GM21619 (cell line): ENCODE data around the gene TNIK.

Experiments used
- ATAC-seq: cut with Tn5 transposase; IDR thresholded peaks from one replicate; pipeline ENCODE4 v1.9.1; 2021; ENCODE audit not compliant: unreplicated experiment

TNIK gene

DNA sequence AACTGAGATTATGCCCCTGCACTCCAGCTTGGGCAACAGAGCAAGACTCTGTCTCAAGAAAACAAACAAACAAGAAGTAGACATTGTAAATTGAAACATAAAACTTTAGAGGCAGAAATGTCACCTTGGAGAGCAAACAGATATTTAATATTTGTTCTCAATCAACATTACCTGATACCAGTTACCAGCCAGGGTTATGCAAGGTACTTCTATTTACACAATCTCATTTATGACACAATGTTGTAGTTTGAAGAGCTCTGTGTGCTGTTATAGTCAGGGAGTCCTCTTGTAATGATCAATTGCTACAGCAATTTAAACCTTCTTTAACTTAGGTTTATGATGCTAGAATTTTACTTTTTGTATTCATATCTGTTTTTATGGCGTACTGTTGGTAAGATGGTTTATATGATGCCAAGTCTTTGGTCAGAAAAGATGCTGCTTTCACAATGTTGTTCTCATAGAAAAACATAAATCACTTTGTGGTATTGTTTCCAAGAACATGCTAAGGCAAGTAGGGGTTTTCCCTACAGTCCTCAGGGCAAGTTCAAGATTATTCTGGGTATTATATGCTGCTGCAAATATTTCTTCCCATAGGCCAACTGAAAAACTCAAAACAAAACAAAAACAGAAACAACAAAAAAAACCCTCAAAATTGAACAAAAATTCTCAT is 173.5 kb downstream of the TNIK start:
- peak; percentile 36 for ATAC-seq

DNA sequence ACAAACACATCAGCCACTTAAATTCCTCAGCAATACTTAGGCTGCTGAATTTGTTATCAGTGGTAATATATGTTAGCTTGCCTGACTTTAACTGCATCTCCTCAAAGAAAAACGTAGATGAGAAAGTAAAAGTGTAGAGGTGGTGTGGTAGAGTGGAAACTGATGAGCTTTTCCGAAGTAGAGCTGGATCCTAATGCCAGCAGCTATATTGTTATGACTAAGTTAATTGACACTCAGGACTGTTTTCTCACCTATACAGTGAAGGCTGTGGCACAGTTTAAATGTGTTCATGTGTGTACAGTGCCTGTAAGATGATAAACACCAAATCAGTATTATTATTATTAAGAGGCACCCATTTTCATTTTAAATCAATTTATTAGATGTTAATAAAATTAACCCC is 174.9 kb downstream of the TNIK start:
- ATAC-seq = peak; percentile 36

GRCh38 chr3:171284308-171285075 is 175.7 kb downstream of the TNIK start:
- ATAC-seq = peak; percentile 49

- no peak for ATAC-seq
These were observed 176.4 kb downstream of the TNIK start for GRCh38 chr3:171283848-171284222.

DNA sequence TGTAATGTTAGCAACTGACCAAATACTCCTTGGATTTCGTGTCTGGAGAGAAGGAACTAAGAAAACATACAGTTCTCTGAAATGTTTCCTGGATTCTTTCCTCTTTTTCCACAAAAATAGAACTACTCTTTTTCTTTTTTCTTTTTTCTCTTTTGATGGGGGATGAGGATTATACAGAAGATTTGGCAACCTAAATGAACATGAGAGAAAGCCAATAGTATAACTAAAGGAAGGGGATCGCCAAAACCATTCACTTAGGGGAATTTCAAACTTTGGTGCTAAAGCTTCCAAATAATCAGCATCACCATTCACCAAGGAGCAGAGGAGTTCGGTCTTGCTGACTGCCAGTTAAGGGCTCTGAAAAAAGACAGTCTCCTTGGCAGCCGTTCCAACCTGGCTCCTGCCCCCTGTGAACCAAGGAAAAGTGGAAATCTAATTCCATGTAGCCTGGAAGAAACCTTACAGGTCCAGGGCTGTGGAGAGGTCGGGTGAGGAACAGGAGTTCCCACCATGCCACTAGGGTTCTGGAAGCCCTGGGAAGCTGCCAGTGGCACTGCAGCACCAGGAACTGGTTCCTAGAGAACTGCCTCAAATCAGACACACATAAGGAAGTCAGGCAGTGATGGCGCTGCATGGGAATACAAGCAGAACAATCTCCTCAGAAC is 176.9 kb downstream of the TNIK start:
- ATAC-seq = no peak

DNA sequence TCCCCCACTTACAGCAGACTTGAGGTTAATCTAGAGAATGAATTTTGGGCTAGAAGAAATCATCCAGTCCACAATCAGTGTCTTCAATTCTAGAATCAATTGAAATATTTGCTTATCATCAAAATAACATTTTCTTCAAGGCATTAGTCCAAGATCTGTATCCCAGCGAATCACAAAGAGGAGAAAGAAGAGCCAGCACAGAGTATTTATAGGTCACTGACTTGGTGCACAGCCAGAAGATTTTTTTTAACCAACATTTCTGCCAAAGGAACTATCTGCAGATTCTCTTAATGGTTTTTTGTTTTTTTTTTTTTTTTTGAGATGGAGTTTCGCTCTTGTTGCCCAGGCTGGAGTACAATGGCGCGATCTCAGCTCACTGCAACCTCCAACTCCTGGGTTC is 178.2 kb downstream of the TNIK start:
- ATAC-seq = no peak

DNA sequence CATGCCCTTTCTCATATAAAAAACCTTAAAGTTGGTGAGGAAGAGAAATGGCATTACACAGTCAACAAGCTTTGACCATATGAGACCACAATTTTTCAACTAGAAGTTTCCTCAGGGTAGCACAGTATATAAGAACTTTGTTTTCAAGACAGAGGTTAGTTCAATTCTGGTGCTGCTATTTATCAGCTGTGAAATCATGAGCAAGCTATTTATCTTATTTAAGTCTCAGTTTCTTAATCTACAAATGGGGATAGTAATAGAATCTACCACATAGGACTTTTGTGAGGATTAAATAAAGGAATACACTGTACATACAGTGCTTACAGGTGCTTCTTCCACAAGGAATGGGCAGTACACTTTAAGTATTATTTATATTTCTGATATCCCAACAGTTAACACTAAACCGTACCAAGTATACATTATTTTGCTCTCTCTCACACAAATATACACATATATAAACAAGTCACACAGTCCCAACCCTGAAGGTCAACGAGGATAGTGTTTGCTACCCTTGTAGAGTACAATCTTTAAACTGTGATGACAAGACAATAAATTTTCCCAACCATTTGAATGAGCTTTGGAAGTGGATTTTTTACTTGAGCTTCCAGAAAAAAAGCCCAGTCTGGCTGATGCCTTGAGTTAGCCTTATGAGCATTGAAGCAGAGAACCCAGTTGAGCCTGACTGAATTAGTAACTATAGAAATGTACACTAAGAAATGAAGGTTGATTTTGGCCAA is 178.8 kb downstream of the TNIK start:
- no peak for ATAC-seq

DNA sequence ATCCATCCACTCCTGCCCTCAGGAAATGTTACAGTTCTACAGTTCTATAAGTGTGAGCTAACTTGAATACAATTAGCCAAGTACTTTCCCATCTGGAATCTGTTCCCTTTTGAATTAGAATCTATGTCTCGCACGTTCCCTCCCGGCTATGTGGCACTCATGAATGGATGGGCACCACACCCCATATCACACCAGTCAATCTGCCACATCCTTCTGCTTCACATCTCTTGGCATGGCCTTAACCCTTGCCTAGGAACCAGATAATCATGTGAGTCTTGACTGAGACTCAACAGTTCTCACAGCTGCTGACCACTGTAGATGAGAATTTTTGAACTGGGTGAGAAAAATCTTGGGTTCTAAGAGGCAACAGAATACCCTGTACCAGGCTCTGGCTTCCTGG is 180.2 kb downstream of the TNIK start:
- ATAC-seq = no peak

GRCh38 chr3:171278299-171278590 is 182.0 kb downstream of the TNIK start:
- no peak for ATAC-seq

GRCh38 chr3:171277456-171278298 is 182.5 kb downstream of the TNIK start:
- no peak for ATAC-seq

DNA sequence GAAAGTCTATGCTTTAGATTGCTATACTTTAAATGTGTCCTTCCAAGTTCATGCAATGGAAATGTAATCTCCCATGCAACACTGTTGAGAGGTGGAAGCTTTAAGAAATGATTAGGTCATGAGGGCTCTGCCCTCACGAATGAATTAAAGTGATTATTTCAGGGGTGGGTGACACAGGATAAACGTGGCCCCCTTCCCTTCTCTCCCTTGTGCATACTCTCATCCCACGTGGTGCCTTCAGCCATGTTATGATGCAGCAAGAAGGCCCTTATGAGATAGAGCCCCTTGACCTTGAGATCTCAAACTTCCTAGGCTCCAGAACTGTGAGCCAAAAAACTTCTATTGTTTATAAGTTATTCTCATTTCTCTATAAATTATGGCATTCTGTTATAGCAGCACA is 183.3 kb downstream of the TNIK start:
- no peak for ATAC-seq

- no peak for ATAC-seq
These were observed 186.0 kb downstream of the TNIK start for GRCh38 chr3:171274222-171274621.

DNA sequence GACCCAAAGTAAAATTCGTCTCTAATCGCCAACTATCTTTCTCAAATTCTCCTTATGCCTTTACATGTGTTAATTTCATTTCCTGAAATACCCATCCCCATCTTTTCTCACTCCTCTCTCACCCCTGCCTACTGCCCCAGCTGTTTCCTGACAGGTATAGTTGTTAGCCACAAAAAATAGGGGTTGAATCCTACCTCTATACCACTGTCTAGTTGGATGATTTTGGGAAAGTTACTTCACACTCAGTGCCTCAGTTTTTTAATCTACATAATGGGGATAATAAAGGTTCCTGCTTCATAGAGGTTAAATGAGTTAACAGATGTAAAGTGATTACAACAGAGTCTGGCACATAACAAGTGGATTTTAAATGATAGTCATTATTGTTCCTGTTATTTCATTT is 189.7 kb downstream of the TNIK start:
- ATAC-seq = no peak

DNA sequence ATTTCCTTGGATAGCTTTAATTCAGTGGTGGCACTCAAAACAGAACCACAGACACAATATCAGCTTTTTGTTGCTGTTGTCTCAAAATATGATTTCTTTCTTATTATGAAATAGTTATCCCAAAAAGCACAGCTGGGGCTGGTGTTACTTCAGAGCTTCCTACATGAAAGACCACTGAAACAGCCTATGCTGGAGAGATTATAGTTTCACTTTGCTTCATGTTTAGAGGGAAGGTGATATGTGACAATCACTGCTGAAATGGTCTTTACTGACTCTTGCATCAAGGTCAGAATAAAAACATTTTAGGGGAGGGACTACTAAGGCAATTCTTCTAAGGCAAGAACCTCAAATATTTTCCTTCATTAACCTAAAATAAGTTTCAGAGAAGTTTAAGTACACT is 190.7 kb downstream of the TNIK start:
- ATAC-seq = peak; percentile 64

- ATAC-seq = no peak
These were observed 191.5 kb downstream of the TNIK start for GRCh38 chr3:171268677-171269076.

- no peak for ATAC-seq
These were observed 193.1 kb downstream of the TNIK start for GRCh38 chr3:171267104-171267503.

GRCh38 chr3:171266740-171267073 is 193.5 kb downstream of the TNIK start:
- ATAC-seq = no peak

- no peak for ATAC-seq
These were observed 194.0 kb downstream of the TNIK start for GRCh38 chr3:171266034-171266739.

DNA sequence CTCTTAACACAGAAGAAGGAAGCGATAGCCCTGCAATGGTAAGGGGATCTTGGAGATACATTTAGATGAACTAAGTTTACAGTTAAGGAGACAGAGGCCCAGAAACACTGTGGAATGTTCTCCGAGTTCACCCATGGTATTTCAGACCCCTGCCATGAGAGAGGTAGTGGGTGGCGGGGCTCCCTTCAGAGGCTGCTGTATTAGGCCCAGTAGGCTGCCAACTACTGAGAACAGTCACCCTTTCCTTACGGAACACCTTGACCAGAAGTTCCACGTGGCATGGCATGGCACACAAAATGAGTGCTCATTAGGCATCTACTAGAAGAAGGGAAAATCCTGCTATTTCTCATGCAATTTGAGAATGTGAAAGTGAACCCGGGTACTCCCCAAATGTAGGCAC is 195.4 kb downstream of the TNIK start:
- no peak for ATAC-seq

DNA sequence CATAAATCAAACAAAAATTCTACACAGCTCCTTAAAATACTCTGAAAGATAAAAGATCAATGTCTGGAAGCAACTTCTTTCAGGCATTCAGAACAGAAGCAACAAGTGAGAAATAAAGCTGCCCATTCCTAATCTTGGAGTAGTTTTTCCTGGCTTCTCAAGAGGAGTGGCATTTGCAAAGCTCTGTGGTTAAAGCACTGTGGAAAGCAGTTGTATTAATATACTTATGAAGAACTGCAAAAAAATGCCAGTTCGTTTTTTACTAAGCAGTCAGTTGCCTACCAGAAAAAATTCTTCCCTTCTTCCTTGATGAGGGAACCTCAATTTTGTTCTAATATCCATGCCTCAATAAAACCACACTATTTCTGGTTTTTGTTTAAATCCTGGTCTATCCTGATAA is 197.8 kb downstream of the TNIK start:
- ATAC-seq = no peak
